Liver (tissue), 9 donors: ENCODE measurements around the gene JMY. TPM values are rescaled to one million over a fixed set of nuclear protein-coding genes. Genes with fewer than 3 reads are reported as not detected.

ENCODE experiments used
- DNase-seq: peaks from one replicate; pipeline ENCODE4 v3.0.0-alpha.2; 2017; ENCODE audit warnings: low spot score
- H3K27ac ChIP-seq, 2 donors: one replicate each; pipeline ENCODE4 v1.7.0; 2013; ENCODE audit warnings: inconsistent platforms in 2 of 2, low read length in 2 of 2, control low read depth in 1 of 2, low read depth in 1 of 2, mild to moderate bottlenecking in 1 of 2
- H3K27me3 ChIP-seq, 4 donors: one replicate each; pipeline versions ENCODE4 v1.6.1 to v1.7.0; 2013; ENCODE audit warnings: low read length in 3 of 4, inconsistent platforms in 1 of 4, mild to moderate bottlenecking in 1 of 4, moderate library complexity in 1 of 4; ENCODE audit not compliant: control insufficient read depth in 4 of 4, insufficient read depth in 4 of 4
- H3K36me3 ChIP-seq, 4 donors: one replicate each; pipeline versions ENCODE4 v1.6.1 to v1.7.0; 2013; ENCODE audit warnings: low read length in 3 of 4, mild to moderate bottlenecking in 3 of 4, low read depth in 1 of 4, moderate library complexity in 1 of 4; ENCODE audit not compliant: control insufficient read depth in 4 of 4, insufficient read depth in 3 of 4
- H3K4me1 ChIP-seq, 4 donors: one replicate each; pipeline versions ENCODE4 v1.6.1 to v1.7.0; 2013; ENCODE audit warnings: low read length in 3 of 4, mild to moderate bottlenecking in 3 of 4, moderate library complexity in 1 of 4; ENCODE audit not compliant: control insufficient read depth in 4 of 4, insufficient read depth in 4 of 4
- H3K4me3 ChIP-seq, 3 donors: one replicate each; pipeline versions ENCODE4 v1.6.1 to v1.7.0; 2013; ENCODE audit warnings: low read length in 3 of 3, control low read depth in 1 of 3, low read depth in 1 of 3, mild to moderate bottlenecking in 1 of 3
- H3K9ac ChIP-seq, 2 donors: one replicate each; pipeline ENCODE4 v1.7.0; 2013; ENCODE audit warnings: low read length in 2 of 2, mild to moderate bottlenecking in 2 of 2, moderate library complexity in 2 of 2, control low read depth in 1 of 2, low read depth in 1 of 2
- H3K9me3 ChIP-seq, 4 donors: one replicate each; pipeline versions ENCODE4 v1.6.1 to v1.7.0; 2013; ENCODE audit warnings: low read length in 3 of 4; ENCODE audit not compliant: control insufficient read depth in 4 of 4
- EGR1 ChIP-seq, 2 donors: IDR thresholded peaks; 2 replicates each; pipeline ENCODE4 v1.6.1; 2016 to 2018; ENCODE audit warnings: antibody characterized with exemption in 2 of 2, low read depth in 2 of 2
- FOXA1 ChIP-seq: IDR thresholded peaks from 2 replicates; pipeline ENCODE4 v1.6.1; 2016; ENCODE audit warnings: antibody characterized with exemption
- FOXA2 ChIP-seq: IDR thresholded peaks from 2 replicates; pipeline ENCODE4 v1.6.1; 2016; ENCODE audit warnings: antibody characterized with exemption
- GABPA ChIP-seq, 2 donors: IDR thresholded peaks in 1 of 2; conservative IDR thresholded peaks in 1 of 2; 2 replicates each; pipeline ENCODE4 v1.6.1; 2016; ENCODE audit warnings: antibody characterized with exemption in 2 of 2, mild to moderate bottlenecking in 1 of 2, moderate library complexity in 1 of 2
- HNF4A ChIP-seq, 2 donors: conservative IDR thresholded peaks; 2 replicates each; pipeline ENCODE4 v1.6.1; 2016; ENCODE audit warnings: antibody characterized with exemption in 2 of 2, mild to moderate bottlenecking in 2 of 2
- HNF4G ChIP-seq: IDR thresholded peaks from 2 replicates; pipeline ENCODE4 v1.6.1; 2016; ENCODE audit warnings: antibody characterized with exemption
- JUND ChIP-seq, 2 donors: IDR thresholded peaks; 2 replicates each; pipeline ENCODE4 v1.6.1; 2016; ENCODE audit warnings: antibody characterized with exemption in 2 of 2
- NR2F2 ChIP-seq: IDR thresholded peaks from 2 replicates; pipeline ENCODE4 v1.6.1; 2016; ENCODE audit warnings: antibody characterized with exemption
- RAD21 ChIP-seq, 2 donors: IDR thresholded peaks; 2 replicates each; pipeline ENCODE4 v1.6.1; 2016; ENCODE audit warnings: antibody characterized with exemption in 2 of 2, mild to moderate bottlenecking in 2 of 2
- RXRA ChIP-seq, 2 donors: IDR thresholded peaks; 2 replicates each; pipeline ENCODE4 v1.6.1; 2017 to 2018; ENCODE audit warnings: antibody characterized with exemption in 2 of 2, mild to moderate bottlenecking in 1 of 2
- SP1 ChIP-seq: IDR thresholded peaks from 2 replicates; pipeline ENCODE4 v1.6.1; 2018; ENCODE audit warnings: antibody characterized with exemption, mild to moderate bottlenecking
- TAF1 ChIP-seq: conservative IDR thresholded peaks from 2 replicates; pipeline ENCODE4 v1.6.1; 2016; ENCODE audit warnings: antibody characterized with exemption, mild to moderate bottlenecking
- YY1 ChIP-seq: IDR thresholded peaks from 2 replicates; pipeline ENCODE4 v1.6.1; 2016; ENCODE audit warnings: antibody characterized with exemption, mild to moderate bottlenecking
- WGBS: extraction: QIAGEN DNeasy Blood & Tissue Kit; methylation state at CpG from one replicate; pipeline ENCODE4 v1.1.7; 2013; 5-methylcytosine and 5-hydroxymethylcytosine counted together
- polyA plus RNA-seq, 2 donors: library from polyadenylated mRNA; stranded (reverse) in 1 of 2; unstranded in 1 of 2; fragments of 200-250 nt in 1 of 2; fragments of >200 nt in 1 of 2; fragmentation: Nextera tagmentation in 1 of 2; extraction: Ambion mirVana in 1 of 2; gene quantifications; one replicate each; pipeline versions ENCODE4 v1.2.1 to v1.2.3, GENCODE V29; 2013 to 2015
- total RNA-seq, 2 donors: library from RNA; depleted of rRNA; stranded (reverse); fragments of >200 nt; gene quantifications; one replicate each; pipeline ENCODE4 v1.2.3, GENCODE V29; 2014
- TF ChIP-seq, protein P1 (sequence below): IDR thresholded peaks from 2 replicates; pipeline ENCODE4 v1.6.1; 2016; ENCODE audit warnings: antibody characterized with exemption
- TF ChIP-seq, protein P2 (sequence below): IDR thresholded peaks from 2 replicates; pipeline ENCODE4 v1.6.1; 2016; ENCODE audit warnings: antibody characterized with exemption
- TF ChIP-seq, protein P3 (sequence below): IDR thresholded peaks from 2 replicates; pipeline ENCODE4 v1.6.1; 2016; ENCODE audit warnings: antibody characterized with exemption
- TF ChIP-seq, protein P4 (sequence below): IDR thresholded peaks from 2 replicates; pipeline ENCODE4 v1.6.1; 2016; ENCODE audit warnings: antibody characterized with exemption, mild to moderate bottlenecking
- TF ChIP-seq, protein P5 (sequence below): fragments of 150-350 bp; IDR thresholded peaks from 2 replicates; pipeline ENCODE4 v1.5.1; 2017; ENCODE audit warnings: improper control_type of control experiment, low read depth, low read length; ENCODE audit not compliant: missing input control
- donor health status: healthy.
- donor health status: healthy.
- donor health status: healthy.
- donor health status: healthy.
- donor health status: healthy.

The JMY gene
- total and polyA plus RNA-seq, 4 donors = 2.4 to 9.7 (median 6.2) TPM

DNA sequence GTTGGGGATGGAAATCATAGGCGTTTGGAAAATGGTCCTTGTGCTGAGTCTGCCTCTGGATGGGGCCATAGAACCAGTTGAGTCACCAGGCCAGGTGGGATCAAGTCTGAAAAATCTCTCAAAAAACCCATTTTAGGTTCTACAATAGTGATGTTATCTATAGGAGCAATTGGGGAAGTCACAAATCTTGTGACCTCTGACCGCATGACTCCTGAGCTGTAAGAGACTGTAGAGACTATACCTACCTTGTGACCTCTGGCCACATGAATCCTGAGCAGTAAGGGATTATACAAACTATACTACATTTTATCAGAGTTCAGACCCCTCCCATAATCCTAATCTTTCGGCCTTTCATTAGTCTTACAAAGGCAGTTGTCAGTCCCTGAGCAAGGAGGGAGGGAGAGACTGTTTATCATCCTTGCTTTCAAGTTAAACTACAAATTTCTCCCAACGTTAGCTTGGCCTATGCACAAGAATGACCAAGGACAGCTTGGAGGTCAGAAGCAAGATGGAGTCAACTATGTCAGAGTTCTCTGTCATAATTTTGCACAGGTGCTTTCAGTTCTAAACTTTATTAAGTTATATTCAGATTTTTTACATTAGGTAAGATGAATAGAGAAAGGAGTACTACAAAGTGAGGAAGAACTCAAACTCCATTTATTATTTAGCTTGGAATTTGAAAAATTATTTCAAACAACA is 11.5 kb upstream of the JMY start:
- Histone ChIP-seq H3K36me3 (peaks cover 0 to 9% (median 3%) of the 10 kb centered on the region in 4 donors), H3K4me1 (no peaks in the 10 kb centered on the region), H3K27ac (no peak overlapping the region), H3K4me3 (no peak overlapping the region), H3K9me3 (no peaks in the 10 kb centered on the region), H3K9ac (no peak overlapping the region), H3K27me3 (no peaks in the 10 kb centered on the region)
- TF ChIP-seq HNF4A (conservative IDR thresholded peaks at IDR 0.05) (no peak), JUND (IDR thresholded peaks at IDR 0.05) (no peak), FOXA2 (no peak), TAF1 (no peak), NR2F2 (no peak), RAD21 (IDR thresholded peaks at IDR 0.05) (no peak), FOXA1 (no peak), HNF4G (no peak), YY1 (no peak), RXRA (IDR thresholded peaks at IDR 0.05) (no peak), SP1 (no peak), GABPA (IDR thresholded peaks at IDR 0.05 in 1 of 2, conservative IDR thresholded peaks at IDR 0.05 in 1 of 2) (no peak), EGR1 (IDR thresholded peaks at IDR 0.05; ENCODE audit: low read depth in 2 of 2) (no peak)
- TF ChIP-seq, protein P1, sequence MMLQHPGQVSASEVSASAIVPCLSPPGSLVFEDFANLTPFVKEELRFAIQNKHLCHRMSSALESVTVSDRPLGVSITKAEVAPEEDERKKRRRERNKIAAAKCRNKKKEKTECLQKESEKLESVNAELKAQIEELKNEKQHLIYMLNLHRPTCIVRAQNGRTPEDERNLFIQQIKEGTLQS = no peak
- TF ChIP-seq, protein P2, sequence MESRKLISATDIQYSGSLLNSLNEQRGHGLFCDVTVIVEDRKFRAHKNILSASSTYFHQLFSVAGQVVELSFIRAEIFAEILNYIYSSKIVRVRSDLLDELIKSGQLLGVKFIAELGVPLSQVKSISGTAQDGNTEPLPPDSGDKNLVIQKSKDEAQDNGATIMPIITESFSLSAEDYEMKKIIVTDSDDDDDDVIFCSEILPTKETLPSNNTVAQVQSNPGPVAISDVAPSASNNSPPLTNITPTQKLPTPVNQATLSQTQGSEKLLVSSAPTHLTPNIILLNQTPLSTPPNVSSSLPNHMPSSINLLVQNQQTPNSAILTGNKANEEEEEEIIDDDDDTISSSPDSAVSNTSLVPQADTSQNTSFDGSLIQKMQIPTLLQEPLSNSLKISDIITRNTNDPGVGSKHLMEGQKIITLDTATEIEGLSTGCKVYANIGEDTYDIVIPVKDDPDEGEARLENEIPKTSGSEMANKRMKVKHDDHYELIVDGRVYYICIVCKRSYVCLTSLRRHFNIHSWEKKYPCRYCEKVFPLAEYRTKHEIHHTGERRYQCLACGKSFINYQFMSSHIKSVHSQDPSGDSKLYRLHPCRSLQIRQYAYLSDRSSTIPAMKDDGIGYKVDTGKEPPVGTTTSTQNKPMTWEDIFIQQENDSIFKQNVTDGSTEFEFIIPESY = no peak
- TF ChIP-seq, protein P3, sequence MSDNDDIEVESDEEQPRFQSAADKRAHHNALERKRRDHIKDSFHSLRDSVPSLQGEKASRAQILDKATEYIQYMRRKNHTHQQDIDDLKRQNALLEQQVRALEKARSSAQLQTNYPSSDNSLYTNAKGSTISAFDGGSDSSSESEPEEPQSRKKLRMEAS = no peak
- TF ChIP-seq, protein P4, sequence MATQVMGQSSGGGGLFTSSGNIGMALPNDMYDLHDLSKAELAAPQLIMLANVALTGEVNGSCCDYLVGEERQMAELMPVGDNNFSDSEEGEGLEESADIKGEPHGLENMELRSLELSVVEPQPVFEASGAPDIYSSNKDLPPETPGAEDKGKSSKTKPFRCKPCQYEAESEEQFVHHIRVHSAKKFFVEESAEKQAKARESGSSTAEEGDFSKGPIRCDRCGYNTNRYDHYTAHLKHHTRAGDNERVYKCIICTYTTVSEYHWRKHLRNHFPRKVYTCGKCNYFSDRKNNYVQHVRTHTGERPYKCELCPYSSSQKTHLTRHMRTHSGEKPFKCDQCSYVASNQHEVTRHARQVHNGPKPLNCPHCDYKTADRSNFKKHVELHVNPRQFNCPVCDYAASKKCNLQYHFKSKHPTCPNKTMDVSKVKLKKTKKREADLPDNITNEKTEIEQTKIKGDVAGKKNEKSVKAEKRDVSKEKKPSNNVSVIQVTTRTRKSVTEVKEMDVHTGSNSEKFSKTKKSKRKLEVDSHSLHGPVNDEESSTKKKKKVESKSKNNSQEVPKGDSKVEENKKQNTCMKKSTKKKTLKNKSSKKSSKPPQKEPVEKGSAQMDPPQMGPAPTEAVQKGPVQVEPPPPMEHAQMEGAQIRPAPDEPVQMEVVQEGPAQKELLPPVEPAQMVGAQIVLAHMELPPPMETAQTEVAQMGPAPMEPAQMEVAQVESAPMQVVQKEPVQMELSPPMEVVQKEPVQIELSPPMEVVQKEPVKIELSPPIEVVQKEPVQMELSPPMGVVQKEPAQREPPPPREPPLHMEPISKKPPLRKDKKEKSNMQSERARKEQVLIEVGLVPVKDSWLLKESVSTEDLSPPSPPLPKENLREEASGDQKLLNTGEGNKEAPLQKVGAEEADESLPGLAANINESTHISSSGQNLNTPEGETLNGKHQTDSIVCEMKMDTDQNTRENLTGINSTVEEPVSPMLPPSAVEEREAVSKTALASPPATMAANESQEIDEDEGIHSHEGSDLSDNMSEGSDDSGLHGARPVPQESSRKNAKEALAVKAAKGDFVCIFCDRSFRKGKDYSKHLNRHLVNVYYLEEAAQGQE = no peak
- TF ChIP-seq, protein P5, sequence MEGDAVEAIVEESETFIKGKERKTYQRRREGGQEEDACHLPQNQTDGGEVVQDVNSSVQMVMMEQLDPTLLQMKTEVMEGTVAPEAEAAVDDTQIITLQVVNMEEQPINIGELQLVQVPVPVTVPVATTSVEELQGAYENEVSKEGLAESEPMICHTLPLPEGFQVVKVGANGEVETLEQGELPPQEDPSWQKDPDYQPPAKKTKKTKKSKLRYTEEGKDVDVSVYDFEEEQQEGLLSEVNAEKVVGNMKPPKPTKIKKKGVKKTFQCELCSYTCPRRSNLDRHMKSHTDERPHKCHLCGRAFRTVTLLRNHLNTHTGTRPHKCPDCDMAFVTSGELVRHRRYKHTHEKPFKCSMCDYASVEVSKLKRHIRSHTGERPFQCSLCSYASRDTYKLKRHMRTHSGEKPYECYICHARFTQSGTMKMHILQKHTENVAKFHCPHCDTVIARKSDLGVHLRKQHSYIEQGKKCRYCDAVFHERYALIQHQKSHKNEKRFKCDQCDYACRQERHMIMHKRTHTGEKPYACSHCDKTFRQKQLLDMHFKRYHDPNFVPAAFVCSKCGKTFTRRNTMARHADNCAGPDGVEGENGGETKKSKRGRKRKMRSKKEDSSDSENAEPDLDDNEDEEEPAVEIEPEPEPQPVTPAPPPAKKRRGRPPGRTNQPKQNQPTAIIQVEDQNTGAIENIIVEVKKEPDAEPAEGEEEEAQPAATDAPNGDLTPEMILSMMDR = no peak
- WGBS = 90% methylated on average over 4 of the region's 4 CpGs
- no peak for DNase-seq
